Prostate gland (tissue), 2 donors: ENCODE data around the gene IQCE. TPM values are rescaled to one million over a fixed set of nuclear protein-coding genes. Genes with fewer than 3 reads are reported as not detected.
"Not testable (repeated sequence)": the region's sequence is repeated elsewhere in the genome, so short reads cannot be mapped to it uniquely, and the experiment has no call there.

Experiments
- DNase-seq: peaks from one replicate; pipeline ENCODE4 v3.0.0-alpha.2; 2019; ENCODE audit warnings: low spot score
- H3K27ac ChIP-seq, 2 donors: fragments of 200-600 bp; sonication (generic); 2 replicates each; pipeline ENCODE4 v1.5.1; 2017 to 2019
- H3K27me3 ChIP-seq: fragments of 200-600 bp; sonication (generic); replicated peaks from 2 replicates; pipeline ENCODE4 v1.5.1; 2019; ENCODE audit not compliant: insufficient read depth
- H3K36me3 ChIP-seq, 2 donors: fragments of 200-600 bp; sonication (generic); 1 replicate in 1 of 2; 2 replicates in 1 of 2; pipeline versions ENCODE4 v1.5.1 to v1.8.1; 2017 to 2019
- H3K4me1 ChIP-seq: fragments of 200-600 bp; sonication (generic); replicated peaks from 2 replicates; pipeline ENCODE4 v1.5.1; 2019
- H3K4me3 ChIP-seq, 2 donors: fragments of 200-600 bp; sonication (generic); 2 replicates each; pipeline ENCODE4 v1.5.1; 2017 to 2019
- H3K9me3 ChIP-seq: fragments of 200-600 bp; sonication (generic); 2 replicates; pipeline ENCODE4 v1.5.1; 2017
- CTCF ChIP-seq, 4 experiments: fragments of 200-600 bp in 2 of 4; fragments of 450-650 bp in 2 of 4; sonication (generic) in 2 of 4; IDR thresholded peaks; 1 replicate in 3 of 4; 2 replicates in 1 of 4; pipeline ENCODE4 v1.5.1; 2016 to 2019; ENCODE audit warnings: antibody characterized with exemption in 4 of 4, mild to moderate bottlenecking in 2 of 4, moderate library complexity in 2 of 4
- POLR2A ChIP-seq: fragments of 450-650 bp; IDR thresholded peaks from one replicate; pipeline ENCODE4 v1.6.1; 2016; ENCODE audit warnings: antibody characterized with exemption, mild to moderate bottlenecking
- POLR2AphosphoS5 ChIP-seq: sonication (generic); formaldehyde crosslinking; IDR thresholded peaks from one replicate; pipeline ENCODE4 v1.6.1; 2017; ENCODE audit warnings: antibody characterized with exemption
- WGBS: methylation state at CpG from one replicate; pipeline ENCODE4 v1.1.5; 2018; 5-methylcytosine and 5-hydroxymethylcytosine counted together
- intact Hi-C: fragments of 100-400 bp; cut with DNase I; formaldehyde crosslinking; loops from one replicate; pipeline ENCODE4 v1.14.2; 2022
- total RNA-seq, 2 donors: library from RNA; depleted of rRNA; stranded (reverse); fragments of >200 nt; gene quantifications; one replicate each; pipeline ENCODE4 v1.1.0, GENCODE V29; 2016

The IQCE gene
- total RNA-seq, 2 donors from 2014 or later = 20.2 to 41.9 TPM

- Histone ChIP-seq H3K36me3 (no peaks in the 10 kb centered on the region), H3K4me3 (no peak overlapping the region), H3K9me3 (no peaks in the 10 kb centered on the region), H3K27ac (no peak overlapping the region), H3K27me3 (no peaks in the 10 kb centered on the region), H3K4me1 (no peaks in the 10 kb centered on the region)
- intact Hi-C loops = no loop called here
- WGBS = 79% methylated on average over 26 of the region's 26 CpGs
- no peak for DNase-seq
- no peak for TF ChIP-seq CTCF (IDR thresholded peaks at IDR 0.05)
- no peak for TF ChIP-seq POLR2AphosphoS5
- TF ChIP-seq POLR2A = no peak
Observed at GRCh38 chr7:2607122-2607922, 48.5 kb downstream of the IQCE start.

- TF ChIP-seq POLR2AphosphoS5 = no peak
- no peak for TF ChIP-seq POLR2A
- TF ChIP-seq CTCF (IDR thresholded peaks at IDR 0.05) = no peak
- intact Hi-C loops = no loop called here
- H3K4me3 ChIP-seq = no peak overlapping the region
- H3K27me3 ChIP-seq = no peaks in the 10 kb centered on the region
- H3K36me3 ChIP-seq = no peaks in the 10 kb centered on the region
- no peak overlapping the region for H3K27ac ChIP-seq
- 86% methylated on average over 37 of the region's 37 CpGs for WGBS
- H3K4me1 ChIP-seq = no peaks in the 10 kb centered on the region
- no peak for DNase-seq
- no peaks in the 10 kb centered on the region for H3K9me3 ChIP-seq
Observed at GRCh38 chr7:2607923-2608904, 49.4 kb downstream of the IQCE start.

GRCh38 chr7:2608921-2609411 is 50.2 kb downstream of the IQCE start:
- Histone ChIP-seq H3K4me3 (no peak overlapping the region), H3K27ac (no peak overlapping the region), H3K4me1 (no peaks in the 10 kb centered on the region), H3K27me3 (no peaks in the 10 kb centered on the region), H3K9me3 (no peaks in the 10 kb centered on the region), H3K36me3 (no peaks in the 10 kb centered on the region)
- no peak for TF ChIP-seq CTCF (IDR thresholded peaks at IDR 0.05)
- no peak for TF ChIP-seq POLR2AphosphoS5
- no peak for TF ChIP-seq POLR2A
- intact Hi-C loops = no loop called here
- 69% methylated on average over 14 of the region's 14 CpGs for WGBS
- DNase-seq = no peak

- H3K27me3 ChIP-seq, DNase-seq, intact Hi-C loops, H3K4me3 ChIP-seq, H3K9me3 ChIP-seq, H3K36me3 ChIP-seq, H3K4me1 ChIP-seq, H3K27ac ChIP-seq: not testable (repeated sequence)
- 86% methylated on average over 6 of the region's 6 CpGs for WGBS
Observed at GRCh38 chr7:2609646-2610045, 50.9 kb downstream of the IQCE start.

GRCh38 chr7:2610466-2610865 is 51.7 kb downstream of the IQCE start:
- no peak overlapping the region for H3K4me3 ChIP-seq
- 89% methylated on average over 14 of the region's 14 CpGs for WGBS
- no peaks in the 10 kb centered on the region for H3K27me3 ChIP-seq
- no peaks in the 10 kb centered on the region for H3K36me3 ChIP-seq
- no peak overlapping the region for H3K27ac ChIP-seq
- H3K9me3 ChIP-seq = no peaks in the 10 kb centered on the region
- no peak for TF ChIP-seq POLR2A
- TF ChIP-seq CTCF (IDR thresholded peaks at IDR 0.05) = no peak
- no peak for TF ChIP-seq POLR2AphosphoS5
- H3K4me1 ChIP-seq = no peaks in the 10 kb centered on the region
- intact Hi-C loops = no loop called here
- DNase-seq = no peak
